ENCODE data around the gene TTC3. TPM values are rescaled to one million over a fixed set of nuclear protein-coding genes. Genes with fewer than 3 reads are reported as not detected.
"Not testable (repeated sequence)": the region's sequence is repeated elsewhere in the genome, so short reads cannot be mapped to it uniquely, and the experiment has no call there.

TTC3 gene
- total RNA-seq, 2 donors from 2014 or later = 32.8 to 84.2 TPM

- no peaks in the 10 kb centered on the region for H3K36me3 Mint-ChIP-seq
- H3K4me1 Mint-ChIP-seq (ENCODE audit: low read depth in 2 of 2) = peaks cover 2 to 10% of the 10 kb centered on the region in 2 donors
- H3K27ac Mint-ChIP-seq = no peak overlapping the region
- H3K4me3 Mint-ChIP-seq = no peak overlapping the region
- no peaks in the 10 kb centered on the region for H3K9me3 Mint-ChIP-seq
- H3K27me3 Mint-ChIP-seq = no peaks in the 10 kb centered on the region
- ATAC-seq (no peak), DNase-seq (ENCODE audit: low spot score) (no peak)
Measured at GRCh38 chr21:37088186-37088735, 15.2 kb downstream of the TTC3 start.

- no peak for DNase-seq (ENCODE audit: low spot score)
- Mint-ChIP-seq H3K4me1 (ENCODE audit: low read depth in 2 of 2) (no peaks in the 10 kb centered on the region), H3K9me3 (no peaks in the 10 kb centered on the region), H3K4me3 (no peak overlapping the region), H3K27me3 (no peaks in the 10 kb centered on the region), H3K27ac (no peak overlapping the region), H3K36me3 (peaks cover 8% of the 10 kb centered on the region)
- no peak for ATAC-seq
Measured at GRCh38 chr21:37093977-37094376, 20.9 kb downstream of the TTC3 start.

- H3K9me3 Mint-ChIP-seq = no peaks in the 10 kb centered on the region
- no peaks in the 10 kb centered on the region for H3K27me3 Mint-ChIP-seq
- ATAC-seq (no peak), DNase-seq (ENCODE audit: low spot score) (no peak)
- H3K27ac Mint-ChIP-seq = no peak overlapping the region
- no peak overlapping the region for H3K4me3 Mint-ChIP-seq
- peaks cover 8% of the 10 kb centered on the region for H3K36me3 Mint-ChIP-seq
- H3K4me1 Mint-ChIP-seq (ENCODE audit: low read depth in 2 of 2) = no peaks in the 10 kb centered on the region
Measured at GRCh38 chr21:37095821-37096220, 22.8 kb downstream of the TTC3 start.

GRCh38 chr21:37098751-37099150 lies 25.7 kb downstream of the TTC3 start:
- no peaks in the 10 kb centered on the region for H3K27me3 Mint-ChIP-seq
- ATAC-seq (no peak), DNase-seq (ENCODE audit: low spot score) (no peak)
- H3K36me3 Mint-ChIP-seq = peaks cover 8% of the 10 kb centered on the region
- no peaks in the 10 kb centered on the region for H3K9me3 Mint-ChIP-seq
- H3K4me1 Mint-ChIP-seq (ENCODE audit: low read depth in 2 of 2) = no peaks in the 10 kb centered on the region
- H3K27ac Mint-ChIP-seq = no peak overlapping the region
- H3K4me3 Mint-ChIP-seq = no peak overlapping the region

GRCh38 chr21:37100316-37100715 lies 27.3 kb downstream of the TTC3 start:
- Mint-ChIP-seq H3K36me3 (peaks cover 8% of the 10 kb centered on the region), H3K27me3 (no peaks in the 10 kb centered on the region), H3K27ac (no peak overlapping the region), H3K4me1 (ENCODE audit: low read depth in 2 of 2) (no peaks in the 10 kb centered on the region), H3K9me3 (no peaks in the 10 kb centered on the region), H3K4me3 (no peak overlapping the region)
- no peak for ATAC-seq
- DNase-seq (ENCODE audit: low spot score) = no peak

GRCh38 chr21:37101384-37101783 lies 28.3 kb downstream of the TTC3 start:
- no peak overlapping the region for H3K27ac Mint-ChIP-seq
- H3K27me3 Mint-ChIP-seq = no peaks in the 10 kb centered on the region
- H3K4me1 Mint-ChIP-seq (ENCODE audit: low read depth in 2 of 2) = no peaks in the 10 kb centered on the region
- no peaks in the 10 kb centered on the region for H3K9me3 Mint-ChIP-seq
- no peak for ATAC-seq
- DNase-seq (ENCODE audit: low spot score) = no peak
- no peak overlapping the region for H3K4me3 Mint-ChIP-seq
- peaks cover 8% of the 10 kb centered on the region for H3K36me3 Mint-ChIP-seq

GRCh38 chr21:37102746-37103145 lies 29.7 kb downstream of the TTC3 start:
- not testable (repeated sequence) for H3K27me3 Mint-ChIP-seq; H3K27ac Mint-ChIP-seq; DNase-seq (ENCODE audit: low spot score); H3K4me3 Mint-ChIP-seq; ATAC-seq; H3K36me3 Mint-ChIP-seq; H3K9me3 Mint-ChIP-seq; H3K4me1 Mint-ChIP-seq (ENCODE audit: low read depth in 2 of 2)

- Mint-ChIP-seq H3K9me3 (peaks cover 6% of the 10 kb centered on the region), H3K4me3 (no peak overlapping the region), H3K27me3 (no peaks in the 10 kb centered on the region), H3K36me3 (peaks cover 21% of the 10 kb centered on the region), H3K27ac (no peak overlapping the region), H3K4me1 (ENCODE audit: low read depth in 2 of 2) (peaks cover 0 to 3% of the 10 kb centered on the region in 2 donors)
- no peak for DNase-seq (ENCODE audit: low spot score)
- no peak for ATAC-seq
Measured at GRCh38 chr21:37106998-37107397, 33.9 kb downstream of the TTC3 start.

GRCh38 chr21:37111029-37111428 lies 38.0 kb downstream of the TTC3 start:
- peaks cover 26% of the 10 kb centered on the region for H3K36me3 Mint-ChIP-seq
- H3K9me3 Mint-ChIP-seq; H3K4me3 Mint-ChIP-seq; ATAC-seq; H3K4me1 Mint-ChIP-seq (ENCODE audit: low read depth in 2 of 2); H3K27me3 Mint-ChIP-seq; DNase-seq (ENCODE audit: low spot score); H3K27ac Mint-ChIP-seq: not testable (repeated sequence)

GRCh38 chr21:37114301-37114700 lies 41.2 kb downstream of the TTC3 start:
- not testable (repeated sequence) for H3K4me3 Mint-ChIP-seq; H3K9me3 Mint-ChIP-seq; H3K27me3 Mint-ChIP-seq; H3K27ac Mint-ChIP-seq; ATAC-seq; DNase-seq (ENCODE audit: low spot score)
- Mint-ChIP-seq H3K36me3 (peaks cover 14% of the 10 kb centered on the region), H3K4me1 (ENCODE audit: low read depth in 2 of 2) (peaks cover under 1 to 13% of the 10 kb centered on the region in 2 donors)

- not testable (repeated sequence) for H3K9me3 Mint-ChIP-seq; H3K4me3 Mint-ChIP-seq; H3K27me3 Mint-ChIP-seq; ATAC-seq; H3K36me3 Mint-ChIP-seq; DNase-seq (ENCODE audit: low spot score); H3K27ac Mint-ChIP-seq
- peaks cover 9 to 21% of the 10 kb centered on the region in 2 donors for H3K4me1 Mint-ChIP-seq (ENCODE audit: low read depth in 2 of 2)
Measured at GRCh38 chr21:37116459-37116858, 43.4 kb downstream of the TTC3 start.

- H3K27me3 Mint-ChIP-seq = no peaks in the 10 kb centered on the region
- H3K36me3 Mint-ChIP-seq = peaks cover 7% of the 10 kb centered on the region
- DNase-seq (ENCODE audit: low spot score) (no peak), ATAC-seq (no peak)
- no peak overlapping the region for H3K4me3 Mint-ChIP-seq
- H3K9me3 Mint-ChIP-seq = peaks cover under 1% of the 10 kb centered on the region
- peaks cover 9 to 21% of the 10 kb centered on the region in 2 donors for H3K4me1 Mint-ChIP-seq (ENCODE audit: low read depth in 2 of 2)
- no peak overlapping the region for H3K27ac Mint-ChIP-seq
Measured at GRCh38 chr21:37117204-37117603, 44.1 kb downstream of the TTC3 start.

- H3K36me3 Mint-ChIP-seq = peaks cover 7% of the 10 kb centered on the region
- no peak overlapping the region for H3K27ac Mint-ChIP-seq
- DNase-seq (ENCODE audit: low spot score) (no peak), ATAC-seq (no peak)
- H3K4me1 Mint-ChIP-seq (ENCODE audit: low read depth in 2 of 2) = peaks cover 9 to 21% of the 10 kb centered on the region in 2 donors
- H3K27me3 Mint-ChIP-seq = no peaks in the 10 kb centered on the region
- no peaks in the 10 kb centered on the region for H3K9me3 Mint-ChIP-seq
- no peak overlapping the region for H3K4me3 Mint-ChIP-seq
Measured at GRCh38 chr21:37118187-37118826, 45.3 kb downstream of the TTC3 start.

- H3K4me1 Mint-ChIP-seq (ENCODE audit: low read depth in 2 of 2) = peaks cover 9 to 21% of the 10 kb centered on the region in 2 donors
- DNase-seq (ENCODE audit: low spot score) = no peak
- no peaks in the 10 kb centered on the region for H3K27me3 Mint-ChIP-seq
- peak overlapping the region; percentile 30 to 67 for H3K27ac Mint-ChIP-seq
- H3K9me3 Mint-ChIP-seq = no peaks in the 10 kb centered on the region
- H3K4me3 Mint-ChIP-seq = peak overlapping the region; percentile 23
- ATAC-seq = no peak
- H3K36me3 Mint-ChIP-seq = peaks cover 7% of the 10 kb centered on the region
Measured at GRCh38 chr21:37119421-37120218, 46.6 kb downstream of the TTC3 start.

Data from natural killer cell treated with Interleukin-12 subunit alpha and Interleukin-12 subunit beta and Interleukin-15 and Interleukin-18, amount 100 ng/mL, for 72 hours (primary cell).